ENCODE results near the gene RAB1A. TPM values are rescaled to one million over a fixed set of nuclear protein-coding genes. Genes with fewer than 3 reads are reported as not detected.
A peak's percentile ranks its signal among the peaks of the same experiment; 100 is the strongest.

RAB1A gene
- total and polyA plus RNA-seq, 7 donors, result 61.9 to 209 (median 88.1) TPM

DNA sequence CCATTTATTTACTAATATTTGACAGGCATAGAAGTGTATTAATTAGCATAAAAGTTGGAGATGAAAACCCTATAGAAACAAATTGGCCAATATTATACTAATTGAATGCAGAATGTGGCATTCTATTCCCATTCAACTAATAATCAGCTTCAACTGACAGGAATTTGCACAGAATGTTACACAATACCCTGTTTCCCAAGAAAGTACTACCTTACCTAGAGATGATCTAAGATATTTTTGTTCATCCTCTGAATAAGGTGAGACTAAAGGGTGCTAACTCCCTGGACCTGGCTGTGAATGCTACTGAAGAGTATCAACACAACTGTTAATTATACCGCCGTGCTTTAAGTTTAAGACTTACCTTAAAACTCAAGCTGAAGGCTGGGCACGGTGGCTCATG lies 44.8 kb downstream of the RAB1A start:
- H3K4me3 ChIP-seq, result no peak overlapping the region
- H3K27me3 ChIP-seq, result no peaks in the 10 kb centered on the region
- TF ChIP-seq POLR2A (IDR thresholded peaks at IDR 0.05) (no peak), POLR2AphosphoS5 (IDR thresholded peaks at IDR 0.05) (peak in 1 of 4 donors; percentile 8)
- DNase-seq, result no peak
- peaks cover 5 to 84% (median 26%) of the 10 kb centered on the region in 4 donors for H3K36me3 ChIP-seq
- peaks cover 0 to 8% (median 0%) of the 10 kb centered on the region in 4 donors for H3K4me1 ChIP-seq
- WGBS, 2 donors, result 94 to 97% methylated on average over 3 of the region's 3 CpGs
- intact Hi-C loops (cut with DNase I), result loop anchor here (5.0 kb wide), 1 partner anchor 42 kb away; no protein-coding TSS in a partner anchor
- no peak overlapping the region for H3K27ac ChIP-seq
- H3K9me3 ChIP-seq, result no peaks in the 10 kb centered on the region

DNA sequence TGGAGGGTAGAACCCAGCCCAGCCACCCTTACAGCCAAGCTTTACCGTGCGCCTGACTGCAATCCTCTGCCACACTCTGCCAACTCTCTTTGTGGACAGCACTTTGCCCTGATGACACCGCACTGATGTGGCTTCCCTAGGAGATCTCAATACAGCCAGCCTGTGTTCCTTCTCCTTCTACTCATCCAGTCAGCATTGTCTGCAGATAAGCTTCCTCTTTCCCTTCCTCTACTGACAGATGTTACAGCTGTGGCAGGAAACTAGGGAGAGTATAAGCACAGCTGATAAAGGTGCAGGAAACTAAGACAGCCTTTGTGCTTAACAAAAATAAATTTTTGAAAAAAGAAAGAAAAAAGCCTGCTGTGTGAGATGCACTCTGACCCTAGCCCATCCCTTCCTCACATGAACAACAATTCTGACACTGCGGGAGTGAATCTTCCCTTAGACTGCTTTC lies 48.6 kb downstream of the RAB1A start:
- Histone ChIP-seq H3K27me3 (no peaks in the 10 kb centered on the region), H3K27ac (peak overlapping the region in 1 of 4 donors; percentile 3), H3K36me3 (peaks cover 5 to 91% (median 42%) of the 10 kb centered on the region in 4 donors), H3K9me3 (no peaks in the 10 kb centered on the region), H3K4me1 (peaks cover 0 to 12% (median 9%) of the 10 kb centered on the region in 4 donors), H3K4me3 (no peak overlapping the region)
- 61 to 79% methylated on average over 4 of the region's 4 CpGs for WGBS, 2 donors
- intact Hi-C loops (cut with DNase I), result no loop called here
- TF ChIP-seq POLR2AphosphoS5 (IDR thresholded peaks at IDR 0.05) (no peak), POLR2A (IDR thresholded peaks at IDR 0.05) (no peak), EP300 (IDR thresholded peaks at IDR 0.05) (no peak)
- TF ChIP-seq, protein P1, sequence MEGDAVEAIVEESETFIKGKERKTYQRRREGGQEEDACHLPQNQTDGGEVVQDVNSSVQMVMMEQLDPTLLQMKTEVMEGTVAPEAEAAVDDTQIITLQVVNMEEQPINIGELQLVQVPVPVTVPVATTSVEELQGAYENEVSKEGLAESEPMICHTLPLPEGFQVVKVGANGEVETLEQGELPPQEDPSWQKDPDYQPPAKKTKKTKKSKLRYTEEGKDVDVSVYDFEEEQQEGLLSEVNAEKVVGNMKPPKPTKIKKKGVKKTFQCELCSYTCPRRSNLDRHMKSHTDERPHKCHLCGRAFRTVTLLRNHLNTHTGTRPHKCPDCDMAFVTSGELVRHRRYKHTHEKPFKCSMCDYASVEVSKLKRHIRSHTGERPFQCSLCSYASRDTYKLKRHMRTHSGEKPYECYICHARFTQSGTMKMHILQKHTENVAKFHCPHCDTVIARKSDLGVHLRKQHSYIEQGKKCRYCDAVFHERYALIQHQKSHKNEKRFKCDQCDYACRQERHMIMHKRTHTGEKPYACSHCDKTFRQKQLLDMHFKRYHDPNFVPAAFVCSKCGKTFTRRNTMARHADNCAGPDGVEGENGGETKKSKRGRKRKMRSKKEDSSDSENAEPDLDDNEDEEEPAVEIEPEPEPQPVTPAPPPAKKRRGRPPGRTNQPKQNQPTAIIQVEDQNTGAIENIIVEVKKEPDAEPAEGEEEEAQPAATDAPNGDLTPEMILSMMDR (IDR thresholded peaks at IDR 0.05), result no peak
- DNase-seq, result no peak

DNA sequence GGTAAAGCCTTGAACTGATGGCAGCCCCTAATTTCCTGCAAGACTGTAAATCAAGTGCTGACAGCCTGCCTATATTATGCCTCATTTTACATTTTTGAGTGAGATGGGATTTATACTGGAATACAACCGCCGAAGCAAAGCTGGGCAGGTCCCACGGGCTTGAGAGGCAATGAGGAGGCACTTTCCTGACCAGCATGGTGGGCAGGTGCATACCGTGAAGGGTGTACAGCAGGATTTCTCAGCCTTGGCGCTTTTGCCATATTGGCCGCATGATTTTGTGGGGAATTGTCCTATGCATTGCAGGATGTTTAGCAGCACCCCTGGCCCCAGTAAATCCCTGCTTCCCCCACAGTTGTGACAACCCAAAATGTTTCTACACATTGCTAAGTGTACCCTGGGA lies 50.9 kb downstream of the RAB1A start:
- intact Hi-C loops (cut with DNase I), result no loop called here
- Histone ChIP-seq H3K27me3 (no peaks in the 10 kb centered on the region), H3K36me3 (peaks cover 2 to 71% (median 31%) of the 10 kb centered on the region in 4 donors), H3K9me3 (no peaks in the 10 kb centered on the region), H3K4me1 (peaks cover 0 to 32% (median 28%) of the 10 kb centered on the region in 4 donors), H3K27ac (no peak overlapping the region), H3K4me3 (no peak overlapping the region)
- 96 to 97% methylated on average over 6 of the region's 6 CpGs for WGBS, 2 donors
- TF ChIP-seq, protein P1 (IDR thresholded peaks at IDR 0.05), result no peak
- TF ChIP-seq POLR2AphosphoS5 (IDR thresholded peaks at IDR 0.05) (no peak), POLR2A (IDR thresholded peaks at IDR 0.05) (no peak), EP300 (IDR thresholded peaks at IDR 0.05) (no peak)
- DNase-seq, result no peak

DNA sequence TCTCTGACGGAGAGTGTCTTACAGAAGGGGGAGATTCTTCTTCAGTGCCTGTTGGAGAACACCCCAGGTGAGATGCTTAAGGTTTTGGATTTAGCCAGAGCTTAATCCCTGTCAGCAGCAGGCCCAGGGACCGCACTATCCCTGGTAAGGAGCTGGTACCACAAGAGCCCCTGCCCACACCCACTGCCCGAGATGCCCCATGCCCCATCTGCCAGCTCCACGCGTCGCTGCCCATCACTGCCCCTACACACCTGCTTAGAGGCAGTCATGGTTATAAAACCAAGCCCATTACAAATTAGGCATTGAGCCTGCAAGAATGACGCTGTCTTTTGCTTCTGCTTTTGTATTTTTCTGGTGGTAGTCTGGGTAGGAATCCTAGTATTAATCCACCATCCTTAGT lies 52.0 kb downstream of the RAB1A start:
- intact Hi-C loops (cut with DNase I), result no loop called here
- no peaks in the 10 kb centered on the region for H3K9me3 ChIP-seq
- 92 to 93% methylated on average over 7 of the region's 7 CpGs for WGBS, 2 donors
- H3K27ac ChIP-seq, result no peak overlapping the region
- TF ChIP-seq POLR2A (IDR thresholded peaks at IDR 0.05) (no peak), EP300 (IDR thresholded peaks at IDR 0.05) (no peak), POLR2AphosphoS5 (IDR thresholded peaks at IDR 0.05) (no peak)
- TF ChIP-seq, protein P1 (IDR thresholded peaks at IDR 0.05), result no peak
- no peak for DNase-seq
- peaks cover 0 to 42% (median 35%) of the 10 kb centered on the region in 4 donors for H3K4me1 ChIP-seq
- no peak overlapping the region for H3K4me3 ChIP-seq
- H3K27me3 ChIP-seq, result no peaks in the 10 kb centered on the region
- H3K36me3 ChIP-seq, result peaks cover 3 to 68% (median 31%) of the 10 kb centered on the region in 4 donors

DNA sequence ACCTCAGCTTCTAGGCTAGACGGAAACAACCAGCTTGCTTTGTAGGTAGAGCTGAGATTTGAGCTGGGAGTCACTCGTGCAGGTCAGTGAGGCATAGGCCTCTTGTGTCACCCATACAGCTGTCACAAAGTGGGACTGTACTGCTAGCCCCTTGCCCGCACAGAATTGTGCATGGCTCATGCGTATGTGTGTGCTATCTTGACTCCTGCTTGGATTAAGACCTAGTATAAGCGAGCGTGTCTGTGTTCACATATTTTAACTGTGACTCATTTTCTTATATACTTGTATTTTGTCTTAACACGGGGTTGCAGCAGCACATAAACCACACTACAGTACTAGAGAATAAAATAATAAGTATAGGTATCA lies 53.6 kb downstream of the RAB1A start:
- Histone ChIP-seq H3K9me3 (no peaks in the 10 kb centered on the region), H3K4me1 (peaks cover 0 to 43% (median 35%) of the 10 kb centered on the region in 4 donors), H3K27ac (peak overlapping the region; percentile 59 to 70 (median 67)), H3K27me3 (no peaks in the 10 kb centered on the region), H3K36me3 (peaks cover 5 to 68% (median 29%) of the 10 kb centered on the region in 4 donors), H3K4me3 (no peak overlapping the region)
- intact Hi-C loops (cut with DNase I), result no loop called here
- TF ChIP-seq EP300 (IDR thresholded peaks at IDR 0.05) (no peak), POLR2AphosphoS5 (IDR thresholded peaks at IDR 0.05) (no peak), POLR2A (IDR thresholded peaks at IDR 0.05) (no peak)
- TF ChIP-seq, protein P1 (IDR thresholded peaks at IDR 0.05), result no peak
- 32 to 61% methylated on average over 7 of the region's 7 CpGs for WGBS, 2 donors
- DNase-seq, result no peak

All from sigmoid colon (tissue), 7 donors.